Cardiac muscle cell (in vitro differentiated cells and primary cell): ENCODE measurements around the gene HTR5A. TPM values are rescaled to one million over a fixed set of nuclear protein-coding genes. Genes with fewer than 3 reads are reported as not detected.

Experiments used
- DNase-seq, 2 donors: peaks; one replicate each; pipeline versions ENCODE4 v3.0.0 to v3.0.0-alpha.2; 2010 to 2017; ENCODE audit warnings: low read depth in 1 of 2, low spot score in 1 of 2
- H3K27ac ChIP-seq: fragments of 200-600 bp; sonication (generic); 2 replicates; pipeline ENCODE4 v1.5.1; 2016
- H3K27me3 ChIP-seq: fragments of 200-600 bp; sonication (generic); 2 replicates; pipeline ENCODE4 v1.6.0; 2016; ENCODE audit warnings: control low read depth
- H3K36me3 ChIP-seq: fragments of 200-600 bp; sonication (generic); 2 replicates; pipeline ENCODE4 v1.5.1; 2016; ENCODE audit warnings: control low read depth
- H3K4me1 ChIP-seq: fragments of 200-600 bp; sonication (generic); 2 replicates; pipeline ENCODE4 v1.8.1; 2017; ENCODE audit warnings: low read depth, mild to moderate bottlenecking, mixed run types
- H3K4me3 ChIP-seq: fragments of 200-600 bp; sonication (generic); 2 replicates; pipeline ENCODE4 v1.5.1; 2016; ENCODE audit warnings: mild to moderate bottlenecking
- H3K9me3 ChIP-seq: fragments of 200-600 bp; sonication (generic); 2 replicates; pipeline ENCODE4 v1.5.1; 2017; ENCODE audit warnings: low read depth, mild to moderate bottlenecking, control low read depth
- CTCF ChIP-seq: IDR thresholded peaks from 2 replicates; pipeline ENCODE4 v1.5.1; 2012; ENCODE audit warnings: low read depth, mild to moderate bottlenecking, low read length
- polyA plus RNA-seq: library from polyadenylated mRNA; unstranded; fragments of >200 nt; fragmentation: Nextera tagmentation; extraction: Ambion mirVana; gene quantifications from 2 replicates; pipeline ENCODE4 v1.2.1, GENCODE V29; 2016
- total RNA-seq: library from RNA; depleted of rRNA; stranded (reverse); fragments of >200 nt; gene quantifications from 2 replicates; pipeline ENCODE4 v1.2.3, GENCODE V29; 2016

Gene HTR5A
- total and polyA plus RNA-seq, 2 experiments from 2014 or later: not detected

GRCh38 chr7:155071121-155071651, 1.1 kb downstream of the HTR5A start:
- Histone ChIP-seq H3K27me3 (peaks cover 26% of the 10 kb centered on the region), H3K4me3 (no peak overlapping the region), H3K27ac (no peak overlapping the region), H3K36me3 (no peaks in the 10 kb centered on the region), H3K9me3 (no peaks in the 10 kb centered on the region), H3K4me1 (no peaks in the 10 kb centered on the region)
- DNase-seq: no peak
- TF ChIP-seq CTCF: no peak

GRCh38 chr7:155071916-155072571, 1.9 kb downstream of the HTR5A start:
- Histone ChIP-seq H3K4me1 (no peaks in the 10 kb centered on the region), H3K4me3 (no peak overlapping the region), H3K27ac (no peak overlapping the region), H3K9me3 (no peaks in the 10 kb centered on the region), H3K27me3 (peaks cover 26% of the 10 kb centered on the region), H3K36me3 (no peaks in the 10 kb centered on the region)
- TF ChIP-seq CTCF: no peak
- DNase-seq: no peak

GRCh38 chr7:155073922-155074321, 3.8 kb downstream of the HTR5A start:
- Histone ChIP-seq H3K27ac (no peak overlapping the region), H3K36me3 (no peaks in the 10 kb centered on the region), H3K9me3 (no peaks in the 10 kb centered on the region), H3K27me3 (peaks cover 26% of the 10 kb centered on the region), H3K4me3 (no peak overlapping the region), H3K4me1 (no peaks in the 10 kb centered on the region)
- no peak for TF ChIP-seq CTCF
- no peak for DNase-seq

GRCh38 chr7:155084021-155084420, 13.9 kb downstream of the HTR5A start:
- Histone ChIP-seq H3K27ac (no peak overlapping the region), H3K9me3 (no peaks in the 10 kb centered on the region), H3K4me3 (no peak overlapping the region), H3K4me1 (no peaks in the 10 kb centered on the region), H3K36me3 (no peaks in the 10 kb centered on the region), H3K27me3 (no peaks in the 10 kb centered on the region)
- DNase-seq: no peak
- no peak for TF ChIP-seq CTCF

- no peak for TF ChIP-seq CTCF
- DNase-seq: no peak
These were observed 14.8 kb downstream of the HTR5A start for GRCh38 chr7:155084969-155085368.

More at GRCh38 chr7:155084969-155085368, 14.8 kb downstream of the HTR5A start:
- Histone ChIP-seq H3K4me1 (no peaks in the 10 kb centered on the region), H3K36me3 (no peaks in the 10 kb centered on the region), H3K9me3 (no peaks in the 10 kb centered on the region), H3K27me3 (no peaks in the 10 kb centered on the region), H3K27ac (no peak overlapping the region), H3K4me3 (no peak overlapping the region)
